ENCODE measurements around the gene IL18.

DNA sequence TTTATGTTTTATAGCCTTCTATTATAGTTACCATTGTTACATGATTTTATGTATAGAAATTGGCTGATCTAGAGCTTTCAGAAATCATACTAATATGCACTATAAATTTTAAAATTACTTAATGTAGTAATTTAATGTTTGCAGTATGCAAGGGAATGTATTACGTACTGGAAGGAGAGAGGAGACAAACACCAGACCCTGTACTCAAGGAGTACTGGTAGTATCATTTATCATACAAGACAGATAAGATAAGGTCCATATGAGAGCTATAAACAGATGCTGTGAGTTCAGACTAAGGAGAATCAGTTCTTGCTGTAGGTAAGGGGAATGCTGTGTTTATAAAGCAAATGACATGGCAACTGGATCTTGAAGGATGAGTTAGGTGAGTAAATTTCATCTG is 12.2 kb upstream of the IL18 start:
- TF ChIP-seq CTCF (IDR thresholded peaks at IDR 0.05) (no peak), EZH2 (IDR thresholded peaks at IDR 0.05; ENCODE audit: borderline replicate concordance, insufficient read depth, low read depth, low read length, poor library complexity, severe bottlenecking) (no peak)
